OCI-LY3 (cell line): Measurements from ENCODE around the gene L3MBTL3.
A peak's percentile ranks its signal among the peaks of the same experiment; 100 is the strongest.

ENCODE experiments used
- H2AFZ ChIP-seq: fragments of 200-600, 300-600 bp; shearing (Covaris generic); 2 replicates; pipeline ENCODE4 v1.6.0; 2014; ENCODE audit warnings: antibody characterized with exemption, low read depth, low read length
- H3K27ac ChIP-seq: fragments of 200-600, 300-600 bp; sonication (generic); 2 replicates; pipeline ENCODE4 v1.5.1; 2014; ENCODE audit warnings: mild to moderate bottlenecking, low read length, moderate library complexity, mixed read lengths
- H3K27me3 ChIP-seq: fragments of 200-600, 300-600 bp; sonication (generic); 2 replicates; pipeline ENCODE4 v1.6.1; 2014; ENCODE audit warnings: low read depth, low read length, mixed read lengths
- H3K36me3 ChIP-seq: fragments of 200-600, 300-600 bp; sonication (generic); replicated peaks from 2 replicates; pipeline ENCODE3; 2014; ENCODE audit warnings: low read depth, low read length, mixed read lengths
- H3K4me1 ChIP-seq: fragments of 300-600, 200-600 bp; sonication (generic); 2 replicates; pipeline ENCODE4 v1.6.1; 2014; ENCODE audit warnings: low read length, mixed read lengths
- H3K4me2 ChIP-seq: fragments of 200-600, 300-600 bp; sonication (generic); 2 replicates; pipeline ENCODE4 v1.6.1; 2014; ENCODE audit warnings: low read length, mixed read lengths
- H3K4me3 ChIP-seq: fragments of 300-600, 200-600 bp; sonication (generic); 2 replicates; pipeline ENCODE4 v1.5.1; 2014; ENCODE audit warnings: antibody characterized with exemption, mild to moderate bottlenecking, low read length, moderate library complexity
- H3K79me2 ChIP-seq: fragments of 300-600, 200-600 bp; shearing (Covaris generic); 2 replicates; pipeline ENCODE4 v1.6.1; 2014; ENCODE audit warnings: mild to moderate bottlenecking, low read length, mixed read lengths
- H3K9ac ChIP-seq: fragments of 300-600, 200-600 bp; shearing (Covaris generic); 2 replicates; pipeline ENCODE4 v1.6.0; 2014; ENCODE audit warnings: mild to moderate bottlenecking, low read length, moderate library complexity
- H3K9me3 ChIP-seq: fragments of 200-600, 300-600 bp; shearing (Covaris generic); 2 replicates; pipeline ENCODE4 v1.6.1; 2014; ENCODE audit warnings: low read length, mixed read lengths; ENCODE audit not compliant: insufficient read depth
- H4K20me1 ChIP-seq: fragments of 200-600, 300-600 bp; sonication (generic); 2 replicates; pipeline ENCODE4 v1.6.1; 2016; ENCODE audit warnings: low read length, mixed read lengths; ENCODE audit not compliant: insufficient read depth
- EZH2phosphoT487 ChIP-seq: fragments of 200-600 bp; shearing (Covaris generic); IDR thresholded peaks from 2 replicates; pipeline ENCODE4 v1.6.1; 2018; ENCODE audit warnings: antibody characterized with exemption, mixed run types, low read depth
- TF ChIP-seq, protein P1 (sequence below): fragments of 200-600, 300-600 bp; sonication (generic); IDR thresholded peaks from 2 replicates; pipeline ENCODE4 v1.5.1; 2014; ENCODE audit warnings: antibody characterized with exemption, low read length, low read depth

Gene L3MBTL3

DNA sequence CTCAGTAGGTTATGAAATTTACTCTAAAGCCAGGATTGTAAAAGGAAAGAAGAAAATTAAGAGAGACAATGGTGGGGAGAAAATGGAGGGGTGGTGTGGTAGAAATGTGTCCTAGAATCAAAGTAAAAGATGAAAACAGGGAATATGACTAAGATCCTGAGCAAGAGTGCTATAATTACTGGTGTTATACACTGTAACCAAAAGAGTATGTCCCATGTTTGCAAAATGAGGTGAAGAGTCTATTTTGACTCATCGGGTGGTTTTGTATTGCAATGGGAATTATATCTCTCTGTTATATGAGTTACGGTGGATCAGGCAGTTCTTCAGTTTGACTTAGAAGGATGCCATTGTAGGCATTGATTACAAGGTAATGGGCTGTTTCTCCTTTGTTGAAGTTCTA, 8.5 kb downstream of the L3MBTL3 start:
- no peaks in the 10 kb centered on the region for H4K20me1 ChIP-seq
- H2AFZ ChIP-seq, result no peak overlapping the region
- TF ChIP-seq EZH2phosphoT487, result no peak
- TF ChIP-seq, protein P1, sequence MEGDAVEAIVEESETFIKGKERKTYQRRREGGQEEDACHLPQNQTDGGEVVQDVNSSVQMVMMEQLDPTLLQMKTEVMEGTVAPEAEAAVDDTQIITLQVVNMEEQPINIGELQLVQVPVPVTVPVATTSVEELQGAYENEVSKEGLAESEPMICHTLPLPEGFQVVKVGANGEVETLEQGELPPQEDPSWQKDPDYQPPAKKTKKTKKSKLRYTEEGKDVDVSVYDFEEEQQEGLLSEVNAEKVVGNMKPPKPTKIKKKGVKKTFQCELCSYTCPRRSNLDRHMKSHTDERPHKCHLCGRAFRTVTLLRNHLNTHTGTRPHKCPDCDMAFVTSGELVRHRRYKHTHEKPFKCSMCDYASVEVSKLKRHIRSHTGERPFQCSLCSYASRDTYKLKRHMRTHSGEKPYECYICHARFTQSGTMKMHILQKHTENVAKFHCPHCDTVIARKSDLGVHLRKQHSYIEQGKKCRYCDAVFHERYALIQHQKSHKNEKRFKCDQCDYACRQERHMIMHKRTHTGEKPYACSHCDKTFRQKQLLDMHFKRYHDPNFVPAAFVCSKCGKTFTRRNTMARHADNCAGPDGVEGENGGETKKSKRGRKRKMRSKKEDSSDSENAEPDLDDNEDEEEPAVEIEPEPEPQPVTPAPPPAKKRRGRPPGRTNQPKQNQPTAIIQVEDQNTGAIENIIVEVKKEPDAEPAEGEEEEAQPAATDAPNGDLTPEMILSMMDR, result no peak

DNA sequence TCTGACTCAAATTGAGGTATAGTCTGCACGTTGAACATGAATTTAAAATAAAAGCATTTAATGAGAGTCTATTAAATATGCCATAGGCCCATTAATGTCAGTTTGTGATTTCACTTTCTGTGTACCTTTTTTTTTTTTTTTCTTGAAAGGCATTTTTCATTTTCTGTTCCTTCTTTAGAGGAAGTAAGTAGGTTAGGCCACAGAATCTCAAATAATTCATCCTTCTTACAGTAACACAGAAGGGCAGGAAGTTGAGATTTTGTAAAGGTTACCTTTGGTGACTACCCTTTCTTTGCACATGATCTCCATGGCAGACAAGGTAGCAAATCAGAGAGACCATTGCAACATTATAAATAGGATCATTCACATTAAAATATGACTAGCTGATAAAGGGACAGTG, 9.6 kb downstream of the L3MBTL3 start:
- no peak overlapping the region for H3K9ac ChIP-seq
- H3K4me1 ChIP-seq, result peaks cover 14% of the 10 kb centered on the region
- no peak for TF ChIP-seq EZH2phosphoT487
- TF ChIP-seq, protein P1, result no peak
- H3K27ac ChIP-seq, result no peak overlapping the region
- H3K79me2 ChIP-seq, result no peaks in the 10 kb centered on the region
- H2AFZ ChIP-seq, result no peak overlapping the region
- peak overlapping the region; percentile 19 for H3K4me2 ChIP-seq
- H3K9me3 ChIP-seq, result no peaks in the 10 kb centered on the region
- no peaks in the 10 kb centered on the region for H4K20me1 ChIP-seq
- H3K4me3 ChIP-seq, result no peak overlapping the region
- H3K27me3 ChIP-seq, result no peaks in the 10 kb centered on the region
- no peaks in the 10 kb centered on the region for H3K36me3 ChIP-seq

More for the DNA sequence above, 8.5 kb downstream of the L3MBTL3 start:
- Histone ChIP-seq H3K4me3 (no peak overlapping the region), H3K79me2 (no peaks in the 10 kb centered on the region), H3K9me3 (no peaks in the 10 kb centered on the region), H3K27ac (no peak overlapping the region), H3K9ac (no peak overlapping the region), H3K27me3 (no peaks in the 10 kb centered on the region), H3K36me3 (no peaks in the 10 kb centered on the region), H3K4me2 (no peak overlapping the region), H3K4me1 (peaks cover 14% of the 10 kb centered on the region)

DNA sequence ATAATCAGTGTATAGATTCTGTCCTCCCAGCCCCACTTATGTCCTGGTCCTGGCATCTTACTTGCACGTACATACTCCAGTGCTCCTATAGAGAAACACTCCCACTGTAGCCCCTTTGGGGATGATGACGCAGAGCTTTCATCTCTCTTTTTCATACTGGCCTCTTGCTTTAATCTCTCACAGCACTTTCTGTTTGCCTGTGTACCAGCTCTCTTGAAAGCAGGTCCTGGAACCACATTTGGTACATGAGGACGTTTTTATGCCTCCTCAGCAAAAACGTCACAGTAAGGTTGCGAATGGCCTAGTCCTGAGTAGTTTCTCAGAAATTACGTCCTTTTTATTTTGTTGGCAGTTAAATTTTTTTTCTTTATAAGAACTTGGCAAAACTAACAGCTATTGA, 10.8 kb downstream of the L3MBTL3 start:
- H3K4me3 ChIP-seq, result no peak overlapping the region
- peaks cover 14% of the 10 kb centered on the region for H3K4me1 ChIP-seq
- no peak overlapping the region for H2AFZ ChIP-seq
- no peaks in the 10 kb centered on the region for H3K79me2 ChIP-seq
- H3K27me3 ChIP-seq, result no peaks in the 10 kb centered on the region
- H4K20me1 ChIP-seq, result no peaks in the 10 kb centered on the region
- no peaks in the 10 kb centered on the region for H3K9me3 ChIP-seq
- no peak overlapping the region for H3K27ac ChIP-seq
- H3K36me3 ChIP-seq, result no peaks in the 10 kb centered on the region
- H3K4me2 ChIP-seq, result no peak overlapping the region
- no peak overlapping the region for H3K9ac ChIP-seq
- no peak for TF ChIP-seq EZH2phosphoT487
- TF ChIP-seq, protein P1, result no peak

DNA sequence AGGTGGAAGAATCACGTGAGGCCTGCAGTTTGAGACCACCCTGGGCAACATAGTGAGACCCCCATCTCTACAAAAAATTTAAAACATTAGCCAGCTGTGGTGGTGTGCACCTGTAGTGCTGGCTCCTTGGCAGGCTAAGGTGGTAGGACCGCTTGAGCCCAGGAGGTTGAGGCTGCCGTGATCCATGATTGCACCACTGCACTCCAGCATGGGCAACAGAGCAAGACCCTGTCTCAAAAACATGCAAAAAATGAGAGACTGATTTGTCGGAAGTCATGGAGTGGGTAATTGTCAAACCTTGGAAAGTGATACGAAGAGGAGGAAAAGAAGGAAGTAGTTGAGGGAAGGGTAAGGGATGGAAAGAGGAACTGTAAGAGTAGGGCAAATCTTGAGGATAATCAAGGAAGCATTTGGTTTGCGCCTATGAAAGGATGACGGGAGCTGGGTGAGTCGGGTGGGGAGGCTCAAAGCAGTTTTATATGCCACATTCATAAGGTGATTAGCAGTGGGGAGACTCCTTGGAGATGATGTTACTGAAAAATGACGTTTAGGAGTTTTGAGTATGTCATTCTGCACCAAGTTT, 14.5 kb downstream of the L3MBTL3 start:
- H4K20me1 ChIP-seq, result no peaks in the 10 kb centered on the region
- H3K4me1 ChIP-seq, result peaks cover 7% of the 10 kb centered on the region
- H3K79me2 ChIP-seq, result no peaks in the 10 kb centered on the region
- H3K4me3 ChIP-seq, result no peak overlapping the region
- no peak overlapping the region for H3K4me2 ChIP-seq
- no peak overlapping the region for H2AFZ ChIP-seq
- H3K27ac ChIP-seq, result no peak overlapping the region
- no peaks in the 10 kb centered on the region for H3K27me3 ChIP-seq
- no peak overlapping the region for H3K9ac ChIP-seq
- H3K9me3 ChIP-seq, result no peaks in the 10 kb centered on the region
- TF ChIP-seq, protein P1, result no peak
- TF ChIP-seq EZH2phosphoT487, result no peak
- H3K36me3 ChIP-seq, result no peaks in the 10 kb centered on the region
